Vagina (tissue), 2 donors: Measurements from ENCODE around the gene KRTAP5-5.

Experiments used
- CTCF ChIP-seq, 3 experiments: fragments of 450-650 bp in 2 of 3; fragments of 200-600 bp in 1 of 3; sonication (generic) in 1 of 3; IDR thresholded peaks; one replicate each; pipeline ENCODE4 v1.5.1; 2017 to 2019; ENCODE audit warnings: antibody characterized with exemption in 3 of 3, mild to moderate bottlenecking in 2 of 3, moderate library complexity in 2 of 3
- POLR2A ChIP-seq, 2 donors: fragments of 450-650 bp; IDR thresholded peaks; one replicate each; pipeline ENCODE4 v1.6.1; 2017; ENCODE audit warnings: antibody characterized with exemption in 2 of 2, mild to moderate bottlenecking in 2 of 2, moderate library complexity in 2 of 2

GRCh38 chr11:1637628-1638027 is 8.1 kb downstream of the KRTAP5-5 start:
- TF ChIP-seq CTCF (IDR thresholded peaks at IDR 0.05) (no peak), POLR2A (IDR thresholded peaks at IDR 0.05) (no peak)
